ENCODE data around the gene IGSF5. TPM values are rescaled to one million over a fixed set of nuclear protein-coding genes. Genes with fewer than 3 reads are reported as not detected.
"Not testable (repeated sequence)": the region's sequence is repeated elsewhere in the genome, so short reads cannot be mapped to it uniquely, and the experiment has no call there.

The IGSF5 gene
- total RNA-seq, 1 donor from 2014 or later, result 0.19 TPM

DNA sequence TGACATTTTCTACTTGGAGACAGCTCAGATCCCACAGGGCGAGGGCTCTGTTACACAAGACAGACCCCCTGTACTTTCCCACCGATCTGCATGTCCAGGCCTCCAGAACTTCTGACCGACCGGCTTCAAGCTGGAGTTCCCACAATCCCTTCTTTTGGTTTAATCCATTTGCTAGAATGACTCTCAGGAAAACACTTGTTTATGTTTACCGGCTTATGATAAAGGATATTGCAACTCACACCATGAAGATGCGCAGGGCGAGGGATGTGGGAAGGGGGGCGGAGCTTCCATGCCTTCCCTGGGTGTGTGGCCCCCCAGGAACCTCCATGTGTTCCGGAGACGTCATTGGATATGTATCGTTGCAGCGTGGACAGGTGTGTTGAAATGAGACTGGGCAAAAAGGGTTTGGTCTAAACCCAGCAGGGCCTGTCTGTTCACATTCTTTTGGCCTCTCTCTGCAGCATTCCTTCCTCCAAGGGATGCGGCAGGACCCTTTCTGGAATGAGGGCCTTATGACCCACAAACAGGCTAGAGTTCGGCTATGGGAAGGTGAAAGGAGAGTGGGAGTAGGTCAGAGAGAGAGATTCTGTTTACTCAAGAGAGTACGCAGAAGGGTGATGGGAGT lies 7.5 kb upstream of the IGSF5 start:
- no peak for DNase-seq (ENCODE audit: low read depth)

GRCh38 chr21:39738566-39738965 lies 6.4 kb upstream of the IGSF5 start:
- DNase-seq (ENCODE audit: low read depth), result no peak

DNA sequence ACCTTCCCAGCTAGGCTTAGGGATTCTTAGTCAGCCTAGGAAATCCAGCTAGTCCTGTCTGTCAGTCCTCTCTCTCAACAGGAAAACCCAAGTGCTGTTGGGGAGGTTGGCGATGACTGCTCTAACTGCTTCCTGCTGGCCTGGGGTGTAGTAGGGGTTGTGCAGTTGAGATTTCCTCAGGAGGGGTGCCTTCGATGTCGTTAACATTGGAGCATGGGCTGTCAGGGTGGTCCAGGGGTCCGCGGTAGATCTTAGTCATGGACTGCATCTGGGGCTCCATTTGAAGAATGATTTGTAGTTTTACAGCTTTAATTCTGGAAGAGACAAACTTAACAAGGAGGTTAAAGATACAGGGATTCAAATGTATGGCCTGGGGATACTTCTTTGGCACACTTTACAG lies 5.5 kb upstream of the IGSF5 start:
- DNase-seq (ENCODE audit: low read depth), result not testable (repeated sequence)

DNA sequence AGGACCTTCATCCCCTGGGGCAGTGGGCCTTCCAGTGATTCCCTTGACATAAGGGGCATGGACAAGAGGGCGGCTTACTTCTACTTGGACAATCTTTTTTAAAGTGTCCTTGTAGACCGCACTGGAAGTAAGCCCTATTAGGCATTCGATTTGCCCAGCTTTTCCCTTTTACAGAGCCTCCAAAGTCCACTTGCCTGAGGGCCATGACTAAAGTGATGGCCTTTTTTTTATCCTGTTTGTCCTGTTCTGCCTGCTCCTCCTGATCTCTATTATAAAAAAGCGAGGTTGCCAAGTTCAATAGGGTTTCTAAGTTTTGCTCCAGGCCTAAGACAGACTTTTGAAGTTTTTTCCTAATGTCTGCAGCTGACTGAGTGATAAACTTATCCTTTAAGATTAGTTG lies 2.4 kb upstream of the IGSF5 start:
- not testable (repeated sequence) for DNase-seq (ENCODE audit: low read depth)

DNA sequence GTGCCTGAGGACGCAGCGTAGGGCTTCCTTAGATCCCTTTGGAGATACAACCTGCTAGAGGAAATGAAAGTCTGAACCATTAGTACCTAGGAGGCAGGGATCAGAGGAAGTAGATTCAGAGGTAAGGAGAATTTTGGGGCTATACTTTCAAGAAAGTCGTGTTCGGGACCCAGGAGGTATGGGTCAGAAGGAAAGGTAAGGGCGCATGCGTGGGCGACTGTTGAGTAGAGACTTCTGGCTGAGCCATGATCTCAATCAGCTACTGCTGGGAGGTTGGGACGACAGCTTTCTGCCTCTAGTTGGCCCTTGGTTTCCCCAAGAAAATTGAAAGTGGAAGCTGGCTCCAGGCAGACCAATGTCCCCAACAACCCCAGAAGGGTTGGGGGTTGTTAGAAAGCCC lies 349 bp downstream of the IGSF5 start:
- DNase-seq (ENCODE audit: low read depth), result not testable (repeated sequence)

DNA sequence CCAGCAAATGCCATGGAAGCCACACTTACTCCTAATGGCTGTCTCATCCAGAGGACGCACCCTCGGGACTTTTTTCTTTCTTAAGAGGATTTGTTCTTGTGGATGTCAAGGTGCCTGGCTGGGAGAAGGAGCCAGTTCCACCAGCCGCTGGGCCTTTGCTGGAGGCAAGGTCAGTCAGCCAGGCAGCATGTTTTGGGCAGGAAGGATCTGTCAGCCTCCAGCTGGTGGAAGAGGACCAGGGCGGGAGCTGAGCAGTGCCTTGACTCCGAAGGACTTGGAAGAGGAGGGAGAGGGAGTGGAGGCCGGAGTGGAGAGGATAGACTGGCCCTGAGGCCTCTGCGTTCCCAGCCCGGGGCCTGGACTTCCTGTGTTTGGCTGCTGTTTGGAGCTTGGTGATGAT lies 5.7 kb downstream of the IGSF5 start:
- no peak for DNase-seq (ENCODE audit: low read depth)

DNA sequence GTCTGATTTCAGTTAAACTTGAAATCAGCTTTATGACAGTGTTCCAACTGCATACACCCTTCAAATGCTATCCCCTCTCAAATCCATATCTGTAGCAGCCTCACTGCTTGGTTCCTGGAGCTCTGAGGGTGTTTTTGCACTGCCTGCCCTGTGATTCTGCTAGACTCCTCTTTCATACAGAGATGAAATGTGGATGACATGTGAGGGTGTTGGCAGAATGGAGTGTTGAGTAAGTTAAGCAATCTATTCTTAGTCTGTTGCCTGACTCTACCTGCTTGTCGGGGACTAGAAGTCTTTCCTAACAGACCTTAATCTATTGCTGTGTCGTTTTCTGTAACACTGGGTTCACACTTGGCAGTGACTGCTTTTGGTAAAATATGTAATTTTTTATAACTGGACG lies 9.8 kb downstream of the IGSF5 start:
- no peak for DNase-seq (ENCODE audit: low read depth)

DNA sequence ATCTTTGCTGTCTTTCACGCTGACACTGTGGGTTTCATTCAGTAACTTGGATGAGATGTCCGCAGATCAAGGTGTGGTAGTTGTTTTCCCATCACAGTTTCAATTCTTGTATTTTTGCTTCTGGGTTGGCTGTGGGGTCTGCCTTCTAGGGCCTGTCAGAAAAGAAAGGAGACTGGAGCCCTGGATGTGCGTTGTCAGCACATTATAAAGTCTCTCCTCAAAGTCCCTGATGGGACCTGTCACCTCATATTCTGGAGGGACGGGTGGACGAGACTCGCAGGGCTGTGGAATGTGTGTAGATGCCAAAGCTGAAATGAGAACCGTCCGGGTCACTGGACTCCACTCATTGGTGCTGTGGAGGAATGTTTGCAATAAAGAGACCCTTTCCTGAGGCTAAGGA lies 11.3 kb downstream of the IGSF5 start:
- DNase-seq (ENCODE audit: low read depth), result no peak

GRCh38 chr21:39763272-39763970 lies 18.4 kb downstream of the IGSF5 start:
- no peak for DNase-seq (ENCODE audit: low read depth)

DNA sequence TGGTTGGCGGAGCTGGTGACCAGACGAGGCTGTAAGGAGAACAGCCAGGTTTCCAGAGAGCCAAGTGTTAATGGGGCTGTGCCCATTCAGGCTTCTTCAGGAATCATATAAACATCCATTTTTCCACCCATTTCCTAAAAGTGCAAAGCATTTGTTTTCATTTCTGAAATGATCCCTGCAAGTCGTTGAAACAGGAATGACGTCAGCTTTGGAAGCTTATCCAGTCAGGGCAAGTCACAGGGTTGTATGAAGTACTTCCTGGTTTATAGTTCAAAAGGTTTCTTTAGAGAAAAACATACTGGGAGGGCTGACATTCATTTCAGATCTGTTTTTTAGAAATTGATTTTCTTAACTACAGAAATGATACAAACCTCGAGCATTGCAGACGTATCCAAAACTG lies 29.2 kb downstream of the IGSF5 start:
- no peak for DNase-seq (ENCODE audit: low read depth)

DNA sequence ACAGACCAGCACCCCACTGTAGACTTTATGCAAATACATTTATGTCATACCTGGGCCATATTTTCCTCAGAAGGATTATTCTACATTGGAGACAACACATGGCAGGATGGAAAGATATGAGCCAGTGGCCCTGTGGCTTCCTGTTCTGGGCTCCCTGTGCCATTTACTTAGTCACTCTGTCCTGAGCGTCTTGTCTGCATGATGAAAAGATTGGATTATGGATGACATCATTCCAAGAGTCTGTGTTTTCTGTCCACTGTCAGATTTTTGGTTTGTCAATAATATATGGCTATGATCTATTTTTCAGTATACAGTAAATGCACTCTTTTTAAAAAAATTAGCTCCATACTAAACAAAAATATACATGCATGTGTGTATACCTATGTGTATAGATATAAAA lies 30.8 kb downstream of the IGSF5 start:
- DNase-seq (ENCODE audit: low read depth), result no peak

DNA sequence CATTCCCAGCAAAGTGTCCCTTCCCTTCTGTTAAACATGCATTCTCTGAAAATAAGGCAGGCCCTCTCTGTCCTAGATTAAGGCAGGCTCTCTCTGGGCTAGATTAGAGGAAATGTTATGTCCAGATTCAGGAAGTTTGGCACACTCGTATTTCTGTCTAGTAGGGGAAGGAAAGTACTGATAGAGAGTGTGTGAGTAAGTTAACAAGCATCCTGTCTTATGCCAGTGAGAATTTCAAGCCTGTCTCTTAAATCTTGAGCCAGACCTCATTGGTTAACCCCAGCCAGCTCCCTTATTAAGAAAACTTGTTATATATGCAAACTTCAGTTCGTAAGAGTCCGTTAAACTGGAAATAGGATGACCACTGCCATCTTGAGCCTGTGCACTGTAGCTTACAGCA lies 31.6 kb downstream of the IGSF5 start:
- peak; percentile 0 for DNase-seq (ENCODE audit: low read depth)

DNA sequence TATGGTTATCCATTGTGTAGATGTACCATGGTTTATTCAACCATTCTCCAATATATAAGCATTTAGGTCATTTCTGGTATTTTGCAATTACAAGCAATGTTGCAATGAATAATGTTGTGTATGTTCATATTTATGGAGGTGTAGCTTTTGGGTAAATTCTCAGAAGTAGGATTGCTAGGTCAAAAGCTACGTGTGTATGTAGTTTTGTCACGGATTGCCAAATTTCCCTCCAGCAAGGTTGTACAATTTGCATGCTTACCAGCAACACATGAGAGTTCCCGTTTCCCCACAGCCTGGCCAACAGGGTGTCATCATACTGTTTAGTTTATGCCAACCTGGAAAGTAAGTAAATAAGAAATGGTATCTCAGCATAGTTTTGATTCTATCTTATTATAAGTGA lies 36.3 kb downstream of the IGSF5 start:
- DNase-seq (ENCODE audit: low read depth), result no peak

DNA sequence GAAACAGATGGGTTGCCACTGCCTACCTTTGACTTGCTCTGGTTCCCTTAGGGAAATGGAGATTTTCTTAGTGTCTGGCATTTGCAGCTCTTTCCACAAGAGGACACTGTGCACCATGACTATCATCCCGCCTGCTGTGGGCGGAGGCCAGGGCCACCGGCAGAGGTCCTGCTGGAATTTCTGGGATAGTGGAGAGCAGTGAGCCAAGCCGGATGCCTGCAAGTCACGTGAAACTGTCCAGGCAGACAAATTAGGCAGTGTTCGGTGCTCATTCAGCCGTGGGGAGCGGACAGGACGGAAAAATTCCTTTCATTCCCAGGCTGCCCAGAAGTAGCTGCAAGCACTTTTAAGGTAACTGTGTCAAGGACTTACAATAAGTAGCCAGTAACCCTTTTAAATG lies 43.4 kb downstream of the IGSF5 start:
- peak; percentile 68 for DNase-seq (ENCODE audit: low read depth)

DNA sequence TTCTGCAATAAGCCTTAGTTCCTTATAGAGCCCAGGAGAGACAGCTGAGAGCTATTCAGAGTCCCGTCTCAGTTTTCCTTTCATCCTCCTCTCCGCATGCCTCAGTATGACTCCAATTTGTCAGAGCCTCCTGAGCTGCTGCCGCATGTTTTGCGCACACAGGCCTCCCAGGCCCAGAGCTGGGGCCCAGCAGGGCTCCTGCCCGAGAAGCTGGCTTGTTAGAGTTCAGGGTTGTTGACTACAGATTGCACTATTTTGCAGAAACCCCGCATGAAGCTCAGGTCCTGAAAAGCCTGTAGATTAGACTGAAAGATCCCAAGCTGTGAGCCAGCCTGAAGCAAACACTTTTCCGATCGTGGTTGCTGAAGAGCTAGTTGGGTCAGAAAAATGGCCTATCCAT lies 51.5 kb downstream of the IGSF5 start:
- no peak for DNase-seq (ENCODE audit: low read depth)

DNA sequence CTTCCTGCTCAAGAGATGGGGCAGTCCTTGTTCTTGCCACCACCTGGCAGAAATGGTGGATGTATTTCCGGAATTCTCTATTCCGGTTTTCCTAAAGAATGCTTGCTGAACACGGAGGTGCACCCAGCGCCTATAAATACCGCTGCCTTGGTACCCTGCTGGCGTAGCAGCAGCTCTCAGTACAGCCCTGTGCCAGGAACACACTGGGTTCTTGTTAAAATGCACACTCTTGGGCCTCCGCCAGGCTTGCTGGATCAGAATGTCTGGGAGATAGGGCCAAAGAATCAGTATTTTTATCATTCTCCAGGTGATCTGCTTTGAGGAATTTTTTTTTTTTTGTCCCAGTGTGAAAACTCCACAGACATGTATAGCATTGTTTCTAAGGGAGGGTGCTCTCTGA lies 54.2 kb downstream of the IGSF5 start:
- no peak for DNase-seq (ENCODE audit: low read depth)

DNA sequence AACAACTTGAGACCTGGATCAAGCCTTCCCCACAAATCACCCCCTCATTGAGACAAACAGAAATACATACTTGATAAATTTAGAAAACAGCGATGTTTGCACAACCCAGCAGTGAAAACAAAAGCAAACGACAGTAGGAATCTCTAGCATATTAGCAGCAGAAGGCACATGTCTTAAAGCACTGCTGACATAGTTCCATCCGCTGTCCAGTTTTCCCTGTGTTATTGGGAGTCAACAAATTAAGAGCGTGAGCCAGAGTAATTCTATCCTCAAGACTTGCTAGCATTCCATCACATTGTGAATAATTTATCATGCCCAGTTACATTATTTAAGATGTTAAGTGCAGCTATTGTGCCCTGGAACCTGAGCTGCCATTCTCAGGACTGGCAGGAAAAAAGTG lies 55.3 kb downstream of the IGSF5 start:
- no peak for DNase-seq (ENCODE audit: low read depth)

DNA sequence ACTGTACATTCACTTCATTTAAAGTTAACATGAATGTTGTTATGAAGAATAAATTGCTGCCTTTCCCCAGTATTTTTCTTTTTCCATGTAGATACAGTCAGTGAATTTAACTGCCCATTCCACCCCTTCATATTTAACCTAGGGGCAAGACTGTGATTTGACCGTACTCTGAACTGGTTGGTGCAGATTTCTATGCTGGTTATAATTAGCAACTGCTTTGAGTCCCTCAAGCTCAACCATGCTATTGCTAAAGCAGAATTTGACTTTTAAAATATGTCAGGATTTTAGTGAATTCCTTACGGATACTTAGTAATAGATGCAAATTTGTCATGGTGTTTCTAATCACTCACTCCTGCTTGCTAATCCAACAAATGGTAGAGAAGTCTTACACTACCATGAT lies 57.2 kb downstream of the IGSF5 start:
- no peak for DNase-seq (ENCODE audit: low read depth)

GRCh38 chr21:39803393-39803792 lies 58.4 kb downstream of the IGSF5 start:
- DNase-seq (ENCODE audit: low read depth), result no peak

DNA sequence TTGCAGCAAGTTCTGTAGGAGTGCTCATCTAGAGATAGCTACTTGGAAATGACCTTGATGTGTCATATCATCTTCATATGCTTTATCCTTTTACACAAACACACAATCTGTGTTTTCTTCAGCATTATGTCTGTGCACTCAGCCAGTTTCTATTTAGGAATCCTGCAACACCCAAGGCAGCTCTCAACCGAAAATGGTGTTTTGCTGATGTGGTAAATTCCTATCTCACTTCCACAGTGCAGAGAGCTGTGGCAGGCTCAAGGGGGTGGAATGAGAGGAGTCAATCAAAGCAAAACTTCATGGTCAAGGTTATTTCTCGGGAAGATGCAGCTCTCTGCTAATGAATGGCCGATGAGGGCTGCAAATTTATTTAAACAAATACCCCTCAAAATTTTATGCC lies 59.3 kb downstream of the IGSF5 start:
- no peak for DNase-seq (ENCODE audit: low read depth)

DNA sequence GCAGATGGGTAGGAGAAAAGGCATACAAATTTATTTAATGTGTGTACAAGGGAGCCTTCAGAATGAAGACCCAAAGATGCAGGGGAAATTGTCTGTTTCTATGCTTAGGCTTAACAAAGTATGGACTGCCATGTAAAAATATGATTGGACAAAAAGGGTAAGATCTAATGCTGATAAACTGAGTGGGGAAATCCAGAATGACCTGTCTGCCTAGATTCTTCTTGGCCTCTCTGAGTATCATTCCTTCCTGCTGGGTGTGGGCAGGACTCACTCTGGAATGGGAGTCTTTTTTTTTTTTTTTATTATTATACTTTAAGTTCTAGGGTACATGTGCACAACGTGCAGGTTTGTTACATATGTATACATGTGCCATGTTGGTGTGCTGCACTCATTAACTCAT lies 61.0 kb downstream of the IGSF5 start:
- no peak for DNase-seq (ENCODE audit: low read depth)

GRCh38 chr21:39807738-39808137 lies 62.8 kb downstream of the IGSF5 start:
- DNase-seq (ENCODE audit: low read depth), result no peak

DNA sequence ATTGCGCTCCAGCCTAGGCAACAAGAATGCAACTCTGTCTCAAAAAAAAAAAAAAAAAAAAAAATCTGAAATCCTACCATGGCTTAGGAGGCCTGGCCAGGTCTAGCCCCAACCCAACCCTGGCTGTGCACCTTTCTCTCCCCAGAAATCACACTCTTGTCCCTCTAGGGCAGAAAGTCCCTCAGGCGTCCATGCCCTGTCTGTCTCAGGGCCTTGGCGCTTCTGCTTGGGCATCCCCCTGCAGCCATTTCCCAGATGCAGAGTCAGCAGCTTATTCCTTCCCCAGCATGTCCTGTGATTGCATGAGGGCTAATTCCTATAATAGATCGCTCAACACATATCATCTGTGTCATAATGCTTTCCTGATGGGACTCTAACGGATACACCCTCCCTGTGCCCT lies 65.0 kb downstream of the IGSF5 start:
- DNase-seq (ENCODE audit: low read depth), result no peak

All from myocyte (in vitro differentiated cells).